IPS-NIHi7 (cell line): ENCODE measurements around the gene CCDC92.

Experiments
- DNase-seq: peaks from one replicate; pipeline ENCODE4 v3.0.0; 2012; ENCODE audit warnings: mixed read lengths; ENCODE audit errors: extremely low spot score

Gene CCDC92

GRCh38 chr12:123890536-123890902, 82.1 kb downstream of the CCDC92 start:
- no peak for DNase-seq

GRCh38 chr12:123889848-123890535, 82.6 kb downstream of the CCDC92 start:
- DNase-seq = no peak

GRCh38 chr12:123888989-123889388, 83.6 kb downstream of the CCDC92 start:
- no peak for DNase-seq

DNA sequence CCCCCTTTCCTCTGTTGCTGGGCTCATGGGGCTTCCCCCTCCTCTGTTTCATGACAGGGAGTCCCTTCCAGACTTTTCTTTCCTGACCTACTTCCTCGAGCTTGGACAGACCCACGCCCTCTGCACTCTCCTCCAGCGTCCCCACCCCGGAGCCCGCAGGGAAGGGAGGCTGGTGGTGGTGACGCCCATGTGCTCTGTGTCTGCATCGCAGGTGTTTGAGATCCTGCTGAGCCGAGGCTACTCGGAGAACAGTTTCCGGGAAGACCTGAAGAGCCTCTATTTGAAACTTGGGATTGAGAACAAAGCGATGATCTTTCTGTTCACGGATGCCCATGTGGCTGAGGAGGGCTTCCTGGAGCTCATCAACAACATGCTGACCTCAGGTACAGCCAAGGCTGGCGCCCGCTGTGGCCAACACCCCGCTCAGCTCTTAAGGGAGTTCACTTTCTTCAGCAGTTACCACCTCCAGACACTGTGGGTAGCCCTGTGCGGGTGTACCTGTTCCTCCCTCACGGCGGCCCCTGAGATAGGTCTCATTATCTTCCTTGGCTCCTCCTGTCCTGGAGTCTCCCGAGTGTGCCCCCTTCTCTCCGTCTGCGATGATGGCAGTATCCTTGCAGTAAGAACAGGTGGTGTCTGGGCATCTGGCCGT, 85.6 kb downstream of the CCDC92 start:
- DNase-seq = no peak

GRCh38 chr12:123886258-123886657, 86.4 kb downstream of the CCDC92 start:
- no peak for DNase-seq
